ENCODE data around the gene RCBTB2.

RCBTB2 gene

GRCh38 chr13:48496271-48497161 lies 36.4 kb downstream of the RCBTB2 start:
- no peak for ATAC-seq

GRCh38 chr13:48494874-48495273 lies 38.0 kb downstream of the RCBTB2 start:
- no peak for ATAC-seq
- TF ChIP-seq PATZ1 (CRISPR knock-in tag; IDR thresholded peaks at IDR 0.05; ENCODE audit: borderline replicate concordance) (no peak), POU6F1 (CRISPR knock-in tag; IDR thresholded peaks at IDR 0.05; ENCODE audit: borderline replicate concordance, low read depth) (no peak), ARNTL (CRISPR knock-in tag; IDR thresholded peaks at IDR 0.05; ENCODE audit: borderline replicate concordance, low read depth) (no peak), CSDC2 (CRISPR knock-in tag; IDR thresholded peaks at IDR 0.05) (no peak), ZNF565 (CRISPR knock-in tag; conservative IDR thresholded peaks at IDR 0.05; ENCODE audit: low read depth) (no peak), TOX (CRISPR knock-in tag; IDR thresholded peaks at IDR 0.05; ENCODE audit: borderline replicate concordance) (no peak), ISL1 (CRISPR knock-in tag; IDR thresholded peaks at IDR 0.05) (no peak), ZC3H10 (CRISPR knock-in tag; IDR thresholded peaks at IDR 0.05) (no peak), ZFP3 (CRISPR knock-in tag; IDR thresholded peaks at IDR 0.05) (no peak), ZNF8 (CRISPR knock-in tag; IDR thresholded peaks at IDR 0.05) (no peak), CSRNP3 (CRISPR knock-in tag; IDR thresholded peaks at IDR 0.05) (no peak), BACH2 (CRISPR knock-in tag; IDR thresholded peaks at IDR 0.05; ENCODE audit: borderline replicate concordance) (no peak), ZFP30 (CRISPR knock-in tag; IDR thresholded peaks at IDR 0.05) (no peak), TCF4 (CRISPR knock-in tag; IDR thresholded peaks at IDR 0.05; ENCODE audit: borderline replicate concordance) (no peak), ESRRG (CRISPR knock-in tag; IDR thresholded peaks at IDR 0.05) (no peak), RARB (CRISPR knock-in tag; IDR thresholded peaks at IDR 0.05) (no peak), CREB5 (CRISPR knock-in tag; IDR thresholded peaks at IDR 0.05; ENCODE audit: low read depth) (no peak), GLIS3 (CRISPR knock-in tag; IDR thresholded peaks at IDR 0.05) (no peak)

More at GRCh38 chr13:48496271-48497161, 36.4 kb downstream of the RCBTB2 start:
- TF ChIP-seq ZFP30 (CRISPR knock-in tag; IDR thresholded peaks at IDR 0.05) (no peak), CSDC2 (CRISPR knock-in tag; IDR thresholded peaks at IDR 0.05) (no peak), OSR1 (CRISPR knock-in tag; IDR thresholded peaks at IDR 0.05) (no peak), POU6F1 (CRISPR knock-in tag; IDR thresholded peaks at IDR 0.05; ENCODE audit: borderline replicate concordance, low read depth) (no peak), RARB (CRISPR knock-in tag; IDR thresholded peaks at IDR 0.05) (no peak), PATZ1 (CRISPR knock-in tag; IDR thresholded peaks at IDR 0.05; ENCODE audit: borderline replicate concordance) (no peak), TCF4 (CRISPR knock-in tag; IDR thresholded peaks at IDR 0.05; ENCODE audit: borderline replicate concordance) (no peak), ISL1 (CRISPR knock-in tag; IDR thresholded peaks at IDR 0.05) (no peak), PPARA (CRISPR knock-in tag; IDR thresholded peaks at IDR 0.05; ENCODE audit: borderline replicate concordance) (no peak), ZFP3 (CRISPR knock-in tag; IDR thresholded peaks at IDR 0.05) (no peak), CREB5 (CRISPR knock-in tag; IDR thresholded peaks at IDR 0.05; ENCODE audit: low read depth) (no peak), ZNF8 (CRISPR knock-in tag; IDR thresholded peaks at IDR 0.05) (no peak), ESRRG (CRISPR knock-in tag; IDR thresholded peaks at IDR 0.05) (no peak), ARNTL (CRISPR knock-in tag; IDR thresholded peaks at IDR 0.05; ENCODE audit: borderline replicate concordance, low read depth) (no peak)

Data from SK-N-SH treated with all-trans-retinoic acid at 6 μM for 48 hours (cell line).